Measurements from ENCODE around the gene CNPY3. TPM values are rescaled to one million over a fixed set of nuclear protein-coding genes. Genes with fewer than 3 reads are reported as not detected.
"Not testable (repeated sequence)": the region's sequence is repeated elsewhere in the genome, so short reads cannot be mapped to it uniquely, and the experiment has no call there.

Gene CNPY3
- polyA plus RNA-seq, 6 donors from 2014 or later, result 153 to 199 (median 177) TPM

GRCh38 chr6:42932412-42932811, 3.1 kb downstream of the CNPY3 start:
- H3K27me3 Mint-ChIP-seq, result no peaks in the 10 kb centered on the region
- H3K4me1 Mint-ChIP-seq, result peaks cover 40 to 69% (median 58%) of the 10 kb centered on the region in 3 donors
- no peak for ATAC-seq (ENCODE audit: low read depth in 2 of 2)
- no peaks in the 10 kb centered on the region for H3K9me3 Mint-ChIP-seq
- no peak for DNase-seq
- peak overlapping the region; percentile 56 to 100 (median 100) for H3K4me3 Mint-ChIP-seq
- peak overlapping the region; percentile 78 to 100 (median 96) for H3K27ac Mint-ChIP-seq
- peaks cover 13 to 20% of the 10 kb centered on the region in 2 donors for H3K36me3 Mint-ChIP-seq

- DNase-seq, result no peak
- Mint-ChIP-seq H3K27me3 (no peaks in the 10 kb centered on the region), H3K36me3 (peaks cover 13 to 26% of the 10 kb centered on the region in 2 donors), H3K4me1 (peaks cover 44 to 71% (median 62%) of the 10 kb centered on the region in 3 donors), H3K27ac (peak overlapping the region in 5 of 6 donors; percentile 25 to 100 (median 85)), H3K4me3 (peak overlapping the region; percentile 17 to 100 (median 100)), H3K9me3 (no peaks in the 10 kb centered on the region)
- ATAC-seq (ENCODE audit: low read depth in 2 of 2), result no peak
These were observed 3.9 kb downstream of the CNPY3 start for GRCh38 chr6:42933205-42933604.

GRCh38 chr6:42935322-42935721, 6.0 kb downstream of the CNPY3 start:
- ATAC-seq (ENCODE audit: low read depth in 2 of 2) (no peak), DNase-seq (no peak)
- Mint-ChIP-seq H3K27ac (peak overlapping the region in 3 of 6 donors; percentile 67 to 90 (median 86)), H3K36me3 (peaks cover 17 to 25% of the 10 kb centered on the region in 2 donors), H3K9me3 (peaks cover 0 to 2% (median 0%) of the 10 kb centered on the region in 7 donors), H3K4me3 (peak overlapping the region in 2 of 8 donors; percentile 39 to 59), H3K27me3 (no peaks in the 10 kb centered on the region), H3K4me1 (peaks cover 44 to 65% (median 59%) of the 10 kb centered on the region in 3 donors)

DNA sequence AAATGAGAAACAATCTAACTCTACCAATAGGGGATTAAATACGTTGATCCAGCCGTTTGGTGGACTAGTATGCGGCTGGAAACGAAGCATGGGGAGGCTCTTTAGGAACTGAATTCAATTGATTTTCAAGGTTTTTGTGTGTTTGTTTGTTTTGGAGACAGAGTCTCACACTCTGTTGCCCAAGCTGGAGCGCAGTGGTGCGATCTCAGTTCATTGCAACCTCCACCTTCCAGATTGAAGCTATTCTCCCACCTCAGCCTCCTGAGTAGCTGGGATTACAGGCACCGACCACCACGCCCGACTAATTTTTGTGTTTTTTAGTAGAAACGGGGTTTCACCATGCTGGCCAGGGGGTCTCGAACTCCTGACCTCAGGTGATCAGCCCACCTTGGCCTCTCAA, 7.1 kb downstream of the CNPY3 start:
- Mint-ChIP-seq H3K27ac (peak overlapping the region in 1 of 6 donors; percentile 32), H3K36me3 (peaks cover 16 to 23% of the 10 kb centered on the region in 2 donors), H3K4me1 (peaks cover 38 to 54% (median 50%) of the 10 kb centered on the region in 3 donors), H3K4me3 (peak overlapping the region in 1 of 8 donors; percentile 5), H3K27me3 (no peaks in the 10 kb centered on the region), H3K9me3 (peaks cover 0 to 2% (median 0%) of the 10 kb centered on the region in 7 donors)
- DNase-seq (no peak), ATAC-seq (ENCODE audit: low read depth in 2 of 2) (no peak)

DNA sequence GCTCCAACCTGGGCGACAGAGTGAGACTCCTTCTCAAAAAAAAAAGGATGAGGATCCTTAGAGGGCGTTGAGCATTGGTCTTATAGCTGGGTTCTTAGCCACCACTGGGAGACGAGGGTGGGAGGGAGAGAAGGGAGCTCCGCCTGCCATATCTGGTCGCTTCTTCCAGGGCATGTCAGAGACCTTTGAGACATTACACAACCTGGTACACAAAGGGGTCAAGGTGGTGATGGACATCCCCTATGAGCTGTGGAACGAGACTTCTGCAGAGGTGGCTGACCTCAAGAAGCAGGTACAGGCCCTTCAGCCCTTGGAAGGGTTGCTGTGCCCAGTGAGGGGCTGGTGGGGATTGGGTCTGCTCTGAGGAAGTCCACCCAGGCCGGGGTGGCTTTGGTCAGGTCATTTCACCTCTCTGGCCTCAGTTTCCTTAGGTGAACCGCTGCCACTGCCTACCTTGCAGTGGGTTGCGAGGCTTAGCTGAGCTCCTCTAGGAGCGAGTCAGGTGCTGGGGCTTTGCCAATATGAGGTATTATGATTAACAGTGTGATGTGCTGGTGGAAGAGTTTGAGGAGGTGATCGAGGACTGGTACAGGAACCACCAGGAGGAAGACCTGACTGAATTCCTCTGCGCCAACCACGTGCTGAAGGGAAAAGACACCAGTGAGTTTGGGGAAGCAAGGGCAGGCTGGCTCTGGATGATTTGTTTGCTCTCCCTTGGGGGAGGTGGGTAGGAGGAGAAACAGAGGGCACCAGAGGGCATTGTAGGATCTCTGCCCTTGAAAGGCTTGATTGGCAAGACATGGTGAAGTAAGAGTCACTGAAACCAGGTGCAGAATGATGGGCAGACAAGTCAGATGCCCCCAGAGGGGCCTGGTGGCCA, 8.5 kb downstream of the CNPY3 start:
- peaks cover 10 to 16% of the 10 kb centered on the region in 2 donors for H3K36me3 Mint-ChIP-seq
- H3K27me3 Mint-ChIP-seq, result no peaks in the 10 kb centered on the region
- H3K4me3 Mint-ChIP-seq, result peak overlapping the region in 1 of 8 donors; percentile 36
- H3K4me1 Mint-ChIP-seq, result peaks cover 29 to 42% (median 36%) of the 10 kb centered on the region in 3 donors
- peak overlapping the region; percentile 33 to 86 (median 74) for H3K27ac Mint-ChIP-seq
- DNase-seq, result no peak
- H3K9me3 Mint-ChIP-seq, result peaks cover 0 to 2% (median 0%) of the 10 kb centered on the region in 7 donors
- ATAC-seq (ENCODE audit: low read depth in 2 of 2), result no peak

DNA sequence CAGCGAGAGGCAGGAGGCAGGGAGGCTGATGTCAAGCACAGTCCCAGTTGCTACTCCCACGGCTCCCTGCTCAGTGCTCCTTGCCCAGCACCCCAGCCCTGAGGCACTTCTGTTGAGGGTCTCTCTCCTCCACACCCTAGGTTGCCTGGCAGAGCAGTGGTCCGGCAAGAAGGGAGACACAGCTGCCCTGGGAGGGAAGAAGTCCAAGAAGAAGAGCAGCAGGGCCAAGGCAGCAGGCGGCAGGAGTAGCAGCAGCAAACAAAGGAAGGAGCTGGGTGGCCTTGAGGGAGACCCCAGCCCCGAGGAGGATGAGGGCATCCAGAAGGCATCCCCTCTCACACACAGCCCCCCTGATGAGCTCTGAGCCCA, 9.1 kb downstream of the CNPY3 start:
- H3K27ac Mint-ChIP-seq, result peak overlapping the region in 2 of 6 donors; percentile 72 to 76
- H3K4me1 Mint-ChIP-seq, result peaks cover 25 to 36% (median 30%) of the 10 kb centered on the region in 3 donors
- H3K27me3 Mint-ChIP-seq, result no peaks in the 10 kb centered on the region
- peaks cover 10 to 16% of the 10 kb centered on the region in 2 donors for H3K36me3 Mint-ChIP-seq
- peak overlapping the region in 1 of 8 donors; percentile 36 for H3K4me3 Mint-ChIP-seq
- no peak for ATAC-seq (ENCODE audit: low read depth in 2 of 2)
- H3K9me3 Mint-ChIP-seq, result peaks cover 0 to 2% (median 0%) of the 10 kb centered on the region in 7 donors
- DNase-seq, result no peak

- Mint-ChIP-seq H3K4me3 (no peak overlapping the region), H3K27me3 (no peaks in the 10 kb centered on the region), H3K36me3 (peaks cover 10 to 16% of the 10 kb centered on the region in 2 donors), H3K27ac (peak overlapping the region in 4 of 6 donors; percentile 22 to 86 (median 76)), H3K4me1 (peaks cover 20 to 28% (median 25%) of the 10 kb centered on the region in 3 donors), H3K9me3 (peaks cover 0 to 2% (median 0%) of the 10 kb centered on the region in 7 donors)
- DNase-seq, result no peak
- ATAC-seq (ENCODE audit: low read depth in 2 of 2), result no peak
These were observed 9.9 kb downstream of the CNPY3 start for GRCh38 chr6:42938987-42939809.

DNA sequence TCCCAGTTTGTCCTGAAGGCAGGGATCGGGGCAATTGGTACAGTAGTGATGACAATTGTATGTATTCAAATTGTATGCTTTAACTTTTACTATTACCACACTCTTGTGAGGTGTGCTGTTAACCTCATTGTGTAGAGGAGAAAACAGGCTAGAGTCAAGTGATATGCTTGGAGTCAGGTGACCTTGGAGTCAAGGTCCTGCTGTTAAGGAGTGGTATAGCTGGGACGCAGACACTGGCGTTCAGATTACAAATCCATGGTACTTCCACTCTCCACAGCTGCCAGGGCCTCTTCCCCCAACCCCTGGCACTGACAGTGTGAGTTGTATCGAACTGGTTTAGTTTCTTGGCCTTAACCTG, 10.5 kb downstream of the CNPY3 start:
- H3K36me3 Mint-ChIP-seq, result peaks cover 10 to 16% of the 10 kb centered on the region in 2 donors
- H3K4me1 Mint-ChIP-seq, result peaks cover 20 to 25% (median 23%) of the 10 kb centered on the region in 3 donors
- ATAC-seq (ENCODE audit: low read depth in 2 of 2), result no peak
- H3K4me3 Mint-ChIP-seq, result no peak overlapping the region
- H3K27me3 Mint-ChIP-seq, result no peaks in the 10 kb centered on the region
- DNase-seq, result no peak
- H3K9me3 Mint-ChIP-seq, result peaks cover 0 to 2% (median 0%) of the 10 kb centered on the region in 7 donors
- peak overlapping the region in 1 of 6 donors; percentile 72 for H3K27ac Mint-ChIP-seq

DNA sequence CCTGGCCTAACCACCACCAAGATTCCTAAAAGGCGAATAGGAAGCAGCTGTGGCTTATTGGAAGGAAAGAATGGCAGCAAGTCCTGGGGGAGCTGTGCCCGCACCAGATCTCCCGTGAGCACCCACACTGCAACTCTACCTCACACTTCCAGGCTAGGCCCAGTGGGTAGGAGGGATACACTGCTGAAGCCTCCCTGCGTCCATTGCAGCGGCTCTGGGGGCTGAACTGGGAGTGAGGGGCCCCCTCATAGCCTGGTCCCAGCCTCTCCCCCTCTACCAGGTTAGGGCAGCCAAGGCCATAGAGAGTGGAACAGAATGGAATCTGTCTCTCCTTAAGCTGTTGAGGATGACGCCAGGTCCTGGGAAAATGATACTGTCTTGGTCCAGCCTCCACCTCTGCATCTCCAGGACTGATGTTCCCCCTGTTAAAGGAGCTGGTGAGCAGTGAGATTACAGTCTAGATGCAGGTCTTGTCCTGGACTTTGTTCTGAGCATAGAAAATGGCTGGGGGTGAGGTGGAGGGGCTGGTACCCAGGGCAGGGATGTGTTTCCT, 11.3 kb downstream of the CNPY3 start:
- ATAC-seq (ENCODE audit: low read depth in 2 of 2) (no peak), DNase-seq (no peak)
- Mint-ChIP-seq H3K27me3 (no peaks in the 10 kb centered on the region), H3K4me1 (peaks cover 19 to 25% (median 20%) of the 10 kb centered on the region in 3 donors), H3K27ac (peak overlapping the region in 4 of 6 donors; percentile 42 to 74 (median 63)), H3K9me3 (peaks cover 0 to 2% (median 0%) of the 10 kb centered on the region in 7 donors), H3K36me3 (peaks cover 10 to 16% of the 10 kb centered on the region in 2 donors), H3K4me3 (no peak overlapping the region)

- peak overlapping the region in 4 of 6 donors; percentile 30 to 74 (median 52) for H3K27ac Mint-ChIP-seq
- peaks cover 15 to 16% of the 10 kb centered on the region in 2 donors for H3K36me3 Mint-ChIP-seq
- DNase-seq; ATAC-seq (ENCODE audit: low read depth in 2 of 2); H3K4me3 Mint-ChIP-seq; H3K9me3 Mint-ChIP-seq; H3K27me3 Mint-ChIP-seq: not testable (repeated sequence)
- H3K4me1 Mint-ChIP-seq, result peaks cover 17 to 25% (median 20%) of the 10 kb centered on the region in 3 donors
These were observed 12.1 kb downstream of the CNPY3 start for GRCh38 chr6:42941356-42941755.

DNA sequence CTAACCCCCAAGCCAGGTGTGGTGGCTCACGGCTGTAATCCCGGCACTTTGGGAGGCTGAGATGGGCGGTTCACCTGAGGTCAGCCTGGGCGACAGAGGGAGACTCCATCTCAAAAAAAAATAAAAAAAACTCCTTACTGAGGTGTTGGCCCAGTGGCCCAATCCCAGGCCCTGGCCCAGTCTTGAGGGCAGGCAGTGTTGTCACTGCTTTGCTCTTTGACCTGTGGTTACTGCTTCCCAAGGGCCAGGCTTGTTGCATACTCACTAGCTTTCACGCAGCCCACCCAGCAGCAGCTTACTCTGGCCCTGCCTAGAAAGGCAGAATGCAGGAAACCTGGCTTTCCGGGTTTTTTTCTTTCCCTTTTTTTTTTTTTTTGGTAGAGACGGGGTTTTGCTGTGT, 13.2 kb downstream of the CNPY3 start:
- DNase-seq (no peak), ATAC-seq (ENCODE audit: low read depth in 2 of 2) (no peak)
- Mint-ChIP-seq H3K36me3 (peaks cover 9 to 11% of the 10 kb centered on the region in 2 donors), H3K4me3 (peak overlapping the region in 2 of 8 donors; percentile 47 to 59), H3K4me1 (peaks cover 10 to 17% (median 15%) of the 10 kb centered on the region in 3 donors), H3K27me3 (no peaks in the 10 kb centered on the region), H3K27ac (peak overlapping the region in 3 of 6 donors; percentile 49 to 81 (median 73)), H3K9me3 (peaks cover 0 to 2% (median 0%) of the 10 kb centered on the region in 7 donors)

GRCh38 chr6:42947950-42948349, 18.7 kb downstream of the CNPY3 start:
- ATAC-seq (ENCODE audit: low read depth in 2 of 2) (no peak), DNase-seq (no peak)
- Mint-ChIP-seq H3K4me3 (no peak overlapping the region), H3K36me3 (peaks cover 0 to 10% of the 10 kb centered on the region in 2 donors), H3K27ac (peak overlapping the region in 1 of 6 donors; percentile 28), H3K9me3 (no peaks in the 10 kb centered on the region), H3K4me1 (peaks cover 0 to 3% (median under 1%) of the 10 kb centered on the region in 3 donors), H3K27me3 (no peaks in the 10 kb centered on the region)

DNA sequence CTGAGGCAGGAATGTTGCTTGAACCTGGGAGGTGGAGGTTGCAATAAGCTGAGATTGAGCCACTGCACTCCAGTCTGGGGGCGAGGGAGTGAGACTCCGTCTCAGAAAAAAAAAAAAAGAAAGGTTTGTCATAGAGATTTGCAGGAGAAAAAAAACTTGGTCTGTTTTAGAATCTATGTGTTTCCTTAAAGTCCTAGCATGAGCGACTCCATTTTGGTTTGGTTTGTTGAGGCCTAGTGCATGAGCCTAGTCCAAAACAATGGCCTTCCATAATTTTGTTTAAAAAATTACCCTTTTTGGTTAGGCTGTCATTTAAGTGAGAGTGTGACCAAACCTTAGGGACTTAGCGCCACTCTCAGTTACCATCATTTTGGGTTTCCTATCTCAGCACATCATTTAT, 23.1 kb downstream of the CNPY3 start:
- ATAC-seq (ENCODE audit: low read depth in 2 of 2) (no peak), DNase-seq (no peak)
- H3K36me3 Mint-ChIP-seq, result peaks cover 0 to 5% of the 10 kb centered on the region in 2 donors
- no peaks in the 10 kb centered on the region for H3K9me3 Mint-ChIP-seq
- H3K27ac Mint-ChIP-seq, result peak overlapping the region in 2 of 6 donors; percentile 21 to 29
- no peak overlapping the region for H3K4me3 Mint-ChIP-seq
- no peaks in the 10 kb centered on the region for H3K27me3 Mint-ChIP-seq
- no peaks in the 10 kb centered on the region for H3K4me1 Mint-ChIP-seq
